Astrocyte (in vitro differentiated cells and primary cell): Measurements from ENCODE around the gene NFAM1.

ENCODE experiments used
- CTCF ChIP-seq: IDR thresholded peaks from 2 replicates; pipeline ENCODE4 v1.5.1; 2011; ENCODE audit warnings: low read depth, mild to moderate bottlenecking, inconsistent platforms, low read length, moderate library complexity; ENCODE audit not compliant: insufficient read depth
- EZH2 ChIP-seq: IDR thresholded peaks from 2 replicates; pipeline ENCODE4 v1.6.1; 2012; ENCODE audit warnings: mild to moderate bottlenecking, low read length, inconsistent platforms; ENCODE audit not compliant: insufficient read depth

GRCh38 chr22:42410708-42411107 lies 21.5 kb downstream of the NFAM1 start:
- no peak for TF ChIP-seq CTCF
- no peak for TF ChIP-seq EZH2
